PC-9 (cell line): Measurements from ENCODE around the gene RNH1.

Experiments
- CTCF ChIP-seq: fragments of 200-600 bp; sonication (generic); conservative IDR thresholded peaks from 2 replicates; pipeline ENCODE4 v1.6.1; 2017; ENCODE audit warnings: mixed run types, antibody characterized with exemption, mild to moderate bottlenecking, moderate library complexity
- EZH2 ChIP-seq: fragments of 200-600 bp; sonication (generic); IDR thresholded peaks from 2 replicates; pipeline ENCODE4 v1.8.0; 2017; ENCODE audit warnings: antibody characterized with exemption, low read depth

- TF ChIP-seq CTCF: no peak
- TF ChIP-seq EZH2: no peak
These were observed 12.1 kb downstream of the RNH1 start for GRCh38 chr11:494761-495536.
